Mesothelial cell of epicardium (in vitro differentiated cells): Measurements from ENCODE around the gene RHCG. TPM values are rescaled to one million over a fixed set of nuclear protein-coding genes. Genes with fewer than 3 reads are reported as not detected.

ENCODE experiments used
- DNase-seq, 2 experiments: peaks; one replicate each; pipeline ENCODE4 v3.0.0; 2021; ENCODE audit warnings: low spot score in 2 of 2; ENCODE audit not compliant: unreplicated experiment in 2 of 2
- H3K27ac Mint-ChIP-seq: 2 replicates; pipeline ENCODE4 v1.8.0; 2021; ENCODE audit warnings: mixed read lengths
- H3K27me3 Mint-ChIP-seq: 2 replicates; pipeline ENCODE4 v1.8.0; 2021; ENCODE audit warnings: low read depth, mixed read lengths
- H3K36me3 Mint-ChIP-seq: 2 replicates; pipeline ENCODE4 v1.8.0; 2021; ENCODE audit warnings: mixed read lengths
- H3K4me1 Mint-ChIP-seq: 2 replicates; pipeline ENCODE4 v1.8.0; 2021; ENCODE audit warnings: mixed read lengths
- H3K4me3 Mint-ChIP-seq: 2 replicates; pipeline ENCODE4 v1.8.0; 2021; ENCODE audit warnings: mild to moderate bottlenecking, moderate library complexity, mixed read lengths
- H3K9me3 Mint-ChIP-seq: 2 replicates; pipeline ENCODE4 v1.8.0; 2021; ENCODE audit warnings: mixed read lengths
- CTCF ChIP-seq: fragments of 200-600 bp; sonication (generic); IDR thresholded peaks from one replicate; pipeline ENCODE4 v1.5.0; 2021; ENCODE audit warnings: antibody characterized with exemption; ENCODE audit not compliant: unreplicated experiment
- total RNA-seq: library from RNA; stranded (reverse); gene quantifications from 3 replicates; pipeline ENCODE4 v1.2.1, GENCODE V29; 2021

Gene RHCG
- total RNA-seq, 1 donor from 2014 or later: 0.16 TPM

- Mint-ChIP-seq H3K27me3 (peaks cover 42% of the 10 kb centered on the region), H3K9me3 (no peaks in the 10 kb centered on the region)
- DNase-seq: no peak
Measured at GRCh38 chr15:89524184-89524583, 27.8 kb upstream of the RHCG start.

GRCh38 chr15:89523101-89523500 lies 26.7 kb upstream of the RHCG start:
- no peak for TF ChIP-seq CTCF
- Mint-ChIP-seq H3K4me1 (no peaks in the 10 kb centered on the region), H3K27ac (no peak overlapping the region), H3K36me3 (no peaks in the 10 kb centered on the region), H3K4me3 (no peak overlapping the region), H3K27me3 (peaks cover 42% of the 10 kb centered on the region), H3K9me3 (no peaks in the 10 kb centered on the region)
- no peak for DNase-seq

More at GRCh38 chr15:89524184-89524583, 27.8 kb upstream of the RHCG start:
- no peak for TF ChIP-seq CTCF
- H3K27ac Mint-ChIP-seq: no peak overlapping the region
- no peaks in the 10 kb centered on the region for H3K36me3 Mint-ChIP-seq
- H3K4me1 Mint-ChIP-seq: no peaks in the 10 kb centered on the region
- no peak overlapping the region for H3K4me3 Mint-ChIP-seq

GRCh38 chr15:89521605-89522004 lies 25.2 kb upstream of the RHCG start:
- Mint-ChIP-seq H3K4me1 (no peaks in the 10 kb centered on the region), H3K36me3 (no peaks in the 10 kb centered on the region), H3K27me3 (peaks cover 53% of the 10 kb centered on the region), H3K27ac (no peak overlapping the region), H3K4me3 (no peak overlapping the region), H3K9me3 (no peaks in the 10 kb centered on the region)
- no peak for TF ChIP-seq CTCF
- no peak for DNase-seq

- no peak for TF ChIP-seq CTCF
- H3K4me3 Mint-ChIP-seq: no peak overlapping the region
- no peak for DNase-seq
- H3K27me3 Mint-ChIP-seq: peaks cover 65% of the 10 kb centered on the region
- no peaks in the 10 kb centered on the region for H3K9me3 Mint-ChIP-seq
- H3K27ac Mint-ChIP-seq: no peak overlapping the region
- no peaks in the 10 kb centered on the region for H3K4me1 Mint-ChIP-seq
- no peaks in the 10 kb centered on the region for H3K36me3 Mint-ChIP-seq
Measured at GRCh38 chr15:89515477-89515876, 19.1 kb upstream of the RHCG start.

GRCh38 chr15:89514596-89515406 lies 18.4 kb upstream of the RHCG start:
- DNase-seq: no peak
- H3K36me3 Mint-ChIP-seq: no peaks in the 10 kb centered on the region
- H3K27me3 Mint-ChIP-seq: peaks cover 68% of the 10 kb centered on the region
- H3K9me3 Mint-ChIP-seq: no peaks in the 10 kb centered on the region
- no peak overlapping the region for H3K4me3 Mint-ChIP-seq
- no peak overlapping the region for H3K27ac Mint-ChIP-seq
- H3K4me1 Mint-ChIP-seq: no peaks in the 10 kb centered on the region
- no peak for TF ChIP-seq CTCF
